ENCODE measurements around the gene DYSF.

- TF ChIP-seq CTCF (IDR thresholded peaks at IDR 0.05) (no peak), POLR2A (IDR thresholded peaks at IDR 0.05) (no peak)
These were observed at the start of gene DYSF for GRCh38 chr2:71453404-71454220.

All from Peyer's patch (tissue), 4 donors.